ENCODE measurements around the gene PLEKHF1. TPM values are rescaled to one million over a fixed set of nuclear protein-coding genes. Genes with fewer than 3 reads are reported as not detected.

The PLEKHF1 gene
- total and polyA plus RNA-seq, 2 of the 8 experiments (the other 6 are each of a cell fraction or from before 2014, with no cell fraction given): 11.1 to 18.4 TPM

DNA sequence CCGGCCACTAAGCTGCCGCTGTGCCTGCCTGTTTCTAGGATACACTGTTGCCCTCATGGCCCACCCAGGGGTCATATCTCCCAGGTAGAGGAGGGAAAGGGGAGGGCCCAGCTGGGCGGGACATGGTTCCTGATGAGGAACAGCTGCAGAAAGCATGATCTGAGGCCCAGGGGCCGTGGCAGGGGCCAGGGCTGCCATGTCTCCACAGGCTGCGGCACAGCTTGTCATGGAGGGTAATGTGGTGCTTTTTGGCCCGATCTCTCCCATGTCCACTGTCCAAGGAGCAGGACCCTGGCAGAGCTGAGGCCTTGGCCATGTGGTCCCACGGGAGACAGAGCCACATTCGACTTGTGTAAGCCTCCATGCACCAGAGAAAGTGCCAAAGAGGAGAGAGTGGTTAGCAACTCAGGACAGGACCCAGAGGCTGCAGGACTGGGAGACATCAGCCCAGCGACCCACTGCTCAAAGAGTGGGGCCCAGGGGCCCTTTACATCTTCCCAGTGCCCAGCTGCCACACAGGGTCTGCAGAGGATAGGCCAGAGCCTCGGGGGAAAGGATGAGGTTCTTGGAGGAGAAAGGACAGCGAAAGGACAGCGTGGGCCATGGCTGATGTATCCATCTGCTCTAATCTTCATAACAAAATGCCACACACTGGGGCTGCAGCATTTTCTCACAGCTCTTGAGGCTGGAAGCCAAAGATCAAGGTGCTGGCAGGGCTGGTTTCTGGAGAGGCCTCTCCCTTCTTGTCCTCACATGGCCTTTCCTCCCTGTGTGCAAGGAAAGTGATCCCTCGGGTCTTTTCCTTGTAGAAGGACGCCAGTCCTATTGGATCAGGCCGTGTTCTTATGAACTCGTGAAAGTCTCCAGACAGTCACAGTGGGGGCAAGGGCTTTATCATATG lies 47.6 kb upstream of the PLEKHF1 start (continued):
- TF ChIP-seq, protein P1, sequence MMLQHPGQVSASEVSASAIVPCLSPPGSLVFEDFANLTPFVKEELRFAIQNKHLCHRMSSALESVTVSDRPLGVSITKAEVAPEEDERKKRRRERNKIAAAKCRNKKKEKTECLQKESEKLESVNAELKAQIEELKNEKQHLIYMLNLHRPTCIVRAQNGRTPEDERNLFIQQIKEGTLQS (IDR thresholded peaks at IDR 0.05; ENCODE audit: insufficient read depth, low read depth, low read length): no peak
- TF ChIP-seq CEBPB (IDR thresholded peaks at IDR 0.05; ENCODE audit: low read depth, low read length): no peak
- no peak for TF ChIP-seq GTF2F1 (IDR thresholded peaks at IDR 0.05; ENCODE audit: borderline replicate concordance, low read depth, low read length)
- no peak for TF ChIP-seq MAX (IDR thresholded peaks at IDR 0.05)
- TF ChIP-seq MAFK (IDR thresholded peaks at IDR 0.05; ENCODE audit: low read depth, low read length): no peak
- no peak for TF ChIP-seq ZNF274 (IDR thresholded peaks at IDR 0.05; ENCODE audit: borderline replicate concordance, extremely low read depth, low read length)
- TF ChIP-seq CBX8 (IDR thresholded peaks at IDR 0.05; ENCODE audit: borderline replicate concordance, low read depth, low read length): no peak
- TF ChIP-seq POLR2A (IDR thresholded peaks at IDR 0.05; ENCODE audit: control extremely low read depth in 1 of 2, low read depth in 2 of 2, low read length in 2 of 2): no peak

Data from H1 (cell line).